HG03108 (cell line): ENCODE results near the gene KLHL29.

Experiments
- ATAC-seq: cut with Tn5 transposase; IDR thresholded peaks from one replicate; pipeline ENCODE4 v1.9.1; 2021; ENCODE audit warnings: moderate library complexity; ENCODE audit not compliant: unreplicated experiment

The KLHL29 gene

GRCh38 chr2:23622466-23622865, 237.5 kb downstream of the KLHL29 start:
- no peak for ATAC-seq

GRCh38 chr2:23622966-23623675, 238.1 kb downstream of the KLHL29 start:
- ATAC-seq, result no peak

DNA sequence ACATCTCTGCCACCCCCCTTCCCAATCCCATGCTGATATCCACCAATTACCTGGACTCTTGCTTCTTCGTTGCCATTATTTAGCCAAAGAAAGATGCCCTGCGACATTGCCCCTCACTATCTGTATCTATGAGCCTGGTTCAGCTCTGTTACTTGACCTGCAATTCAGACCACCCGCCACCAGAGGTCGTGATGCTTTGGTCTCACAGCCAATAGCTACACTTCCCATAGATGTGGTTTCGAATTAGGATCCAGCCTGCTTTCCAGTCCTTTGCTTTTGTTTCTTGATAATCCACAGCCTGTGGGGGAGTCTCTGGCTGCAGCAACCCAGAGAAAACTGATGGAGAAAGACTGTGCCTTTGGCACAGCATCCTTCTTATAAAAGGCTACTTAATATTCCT, 239.4 kb downstream of the KLHL29 start:
- ATAC-seq, result no peak

DNA sequence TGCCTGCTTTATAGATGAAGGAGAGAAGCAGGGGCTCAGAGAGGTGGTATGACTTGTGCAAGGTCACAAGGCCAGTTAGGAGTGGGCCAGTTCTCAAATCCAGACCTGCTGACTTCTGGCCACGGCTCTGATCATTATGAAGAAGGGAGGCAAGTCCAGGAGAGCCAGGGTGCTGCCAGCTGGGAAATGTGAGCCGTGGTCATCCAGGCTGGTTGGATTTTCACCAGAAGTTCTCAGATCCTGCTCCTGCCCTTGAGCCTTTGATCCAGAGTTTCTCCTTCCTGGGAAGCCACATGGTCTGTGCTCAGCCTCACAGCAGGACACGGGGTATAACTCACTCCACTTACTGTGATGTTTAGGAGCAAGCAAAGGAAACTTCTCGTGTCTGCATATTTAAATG, 239.9 kb downstream of the KLHL29 start:
- no peak for ATAC-seq

DNA sequence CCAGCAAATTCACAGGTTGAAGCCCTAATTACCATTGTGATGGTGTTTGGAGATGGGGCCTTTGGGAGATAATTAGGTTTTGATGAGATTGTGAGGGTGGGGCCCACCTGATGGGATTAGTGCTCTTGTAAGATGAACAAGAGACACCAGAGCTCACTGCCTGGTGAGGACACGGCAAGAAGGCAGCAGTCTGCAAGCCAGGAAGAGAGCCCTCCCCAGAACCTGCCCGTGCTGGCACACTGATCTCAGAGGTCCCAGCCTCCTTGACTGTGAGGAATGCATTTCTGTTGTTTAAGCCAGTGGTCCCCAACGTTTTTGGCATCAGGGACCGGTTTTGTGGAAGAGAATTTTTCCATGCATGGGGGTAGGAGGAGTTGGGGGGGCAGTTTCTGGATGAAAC, 240.7 kb downstream of the KLHL29 start:
- no peak for ATAC-seq

- no peak for ATAC-seq
Measured at GRCh38 chr2:23626701-23627230, 241.8 kb downstream of the KLHL29 start.

- ATAC-seq, result no peak
Measured at GRCh38 chr2:23627236-23628009, 242.4 kb downstream of the KLHL29 start.

GRCh38 chr2:23628926-23629771, 244.2 kb downstream of the KLHL29 start:
- ATAC-seq, result no peak

GRCh38 chr2:23629772-23630480, 244.9 kb downstream of the KLHL29 start:
- ATAC-seq, result no peak

DNA sequence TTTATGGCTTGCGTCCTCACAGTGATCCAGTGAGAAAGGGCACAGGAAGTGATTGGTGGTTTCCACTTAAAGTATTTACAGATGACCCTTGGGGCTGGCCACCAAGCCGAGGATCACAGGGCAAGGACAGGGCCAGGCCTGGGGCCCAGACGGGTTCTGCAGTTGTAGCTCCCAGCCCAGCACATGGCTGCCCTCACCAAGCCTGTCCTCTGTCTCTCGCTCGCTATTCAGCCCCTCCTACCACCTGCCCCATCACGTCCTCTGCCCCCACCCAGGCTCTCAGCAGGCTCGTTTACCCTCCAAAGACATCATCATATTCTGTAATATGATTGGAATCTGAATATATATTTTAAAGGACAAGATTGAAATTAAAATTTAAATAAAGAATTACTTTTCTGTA, 246.0 kb downstream of the KLHL29 start:
- no peak for ATAC-seq

DNA sequence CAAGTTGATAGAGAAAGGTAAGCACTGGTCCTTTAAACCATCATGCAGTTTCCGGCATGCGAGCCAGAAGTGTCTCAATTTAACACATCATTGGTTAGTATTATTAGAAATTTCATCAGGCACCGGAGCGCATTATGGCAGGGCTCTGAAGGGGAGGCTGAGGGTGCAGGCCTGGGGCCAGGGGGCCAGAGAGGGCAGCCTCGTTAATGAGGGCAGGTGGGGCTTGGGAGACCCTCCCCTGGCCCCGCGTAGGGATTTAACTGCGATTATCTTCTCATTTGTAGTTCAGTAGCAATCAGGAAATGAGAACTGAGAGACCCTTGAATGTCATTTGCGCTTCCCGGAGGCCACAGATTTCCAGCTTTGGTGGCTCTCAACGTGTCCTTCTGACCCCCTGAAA, 246.4 kb downstream of the KLHL29 start:
- no peak for ATAC-seq

GRCh38 chr2:23632386-23632785, 247.4 kb downstream of the KLHL29 start:
- ATAC-seq, result no peak

DNA sequence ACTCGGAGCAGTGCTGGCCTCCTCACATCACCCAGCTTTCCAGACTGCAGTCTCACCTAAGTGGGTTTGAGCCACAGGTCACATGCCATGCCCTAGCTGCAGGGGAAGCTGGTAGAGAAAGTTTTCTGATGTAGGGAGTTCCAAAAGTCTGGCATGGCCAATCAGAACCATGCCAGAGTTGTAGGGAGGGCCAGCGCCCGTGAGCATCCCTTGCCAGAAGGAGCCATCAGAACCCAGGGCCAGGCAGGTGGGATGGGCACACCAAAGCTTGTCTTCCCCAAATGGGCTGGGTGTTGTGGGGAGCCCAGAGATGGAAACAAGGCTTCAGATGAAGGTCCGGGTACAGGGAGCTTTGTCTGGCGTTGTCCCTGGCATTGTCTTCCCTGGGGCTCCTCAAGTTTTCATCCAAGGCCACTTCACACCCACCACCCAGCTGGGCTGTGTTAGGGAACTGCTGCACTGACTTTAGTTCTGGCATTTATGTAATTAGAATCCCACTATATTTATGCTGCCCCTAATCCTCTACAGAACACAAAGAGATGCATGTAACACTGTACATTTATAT, 247.9 kb downstream of the KLHL29 start:
- no peak for ATAC-seq

DNA sequence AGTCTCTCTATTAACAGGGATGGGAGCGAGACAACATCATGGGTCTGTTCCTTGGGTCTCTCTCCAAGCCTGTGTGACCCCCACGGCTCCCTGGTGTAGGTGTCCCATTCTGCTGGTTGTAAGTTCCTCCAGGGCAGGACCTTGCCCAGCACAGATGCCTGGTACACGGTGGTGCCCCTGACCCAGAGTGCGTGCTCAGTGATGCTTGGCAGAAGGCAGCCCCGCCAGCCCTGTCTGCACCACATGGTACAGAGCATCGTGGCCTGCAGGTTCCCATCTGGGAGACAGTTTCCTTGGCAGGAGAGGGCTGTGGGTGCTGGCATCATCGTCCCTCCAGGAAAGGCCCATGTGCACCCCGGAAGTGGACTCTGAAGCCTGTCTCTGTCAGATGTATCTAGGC, 249.0 kb downstream of the KLHL29 start:
- no peak for ATAC-seq

DNA sequence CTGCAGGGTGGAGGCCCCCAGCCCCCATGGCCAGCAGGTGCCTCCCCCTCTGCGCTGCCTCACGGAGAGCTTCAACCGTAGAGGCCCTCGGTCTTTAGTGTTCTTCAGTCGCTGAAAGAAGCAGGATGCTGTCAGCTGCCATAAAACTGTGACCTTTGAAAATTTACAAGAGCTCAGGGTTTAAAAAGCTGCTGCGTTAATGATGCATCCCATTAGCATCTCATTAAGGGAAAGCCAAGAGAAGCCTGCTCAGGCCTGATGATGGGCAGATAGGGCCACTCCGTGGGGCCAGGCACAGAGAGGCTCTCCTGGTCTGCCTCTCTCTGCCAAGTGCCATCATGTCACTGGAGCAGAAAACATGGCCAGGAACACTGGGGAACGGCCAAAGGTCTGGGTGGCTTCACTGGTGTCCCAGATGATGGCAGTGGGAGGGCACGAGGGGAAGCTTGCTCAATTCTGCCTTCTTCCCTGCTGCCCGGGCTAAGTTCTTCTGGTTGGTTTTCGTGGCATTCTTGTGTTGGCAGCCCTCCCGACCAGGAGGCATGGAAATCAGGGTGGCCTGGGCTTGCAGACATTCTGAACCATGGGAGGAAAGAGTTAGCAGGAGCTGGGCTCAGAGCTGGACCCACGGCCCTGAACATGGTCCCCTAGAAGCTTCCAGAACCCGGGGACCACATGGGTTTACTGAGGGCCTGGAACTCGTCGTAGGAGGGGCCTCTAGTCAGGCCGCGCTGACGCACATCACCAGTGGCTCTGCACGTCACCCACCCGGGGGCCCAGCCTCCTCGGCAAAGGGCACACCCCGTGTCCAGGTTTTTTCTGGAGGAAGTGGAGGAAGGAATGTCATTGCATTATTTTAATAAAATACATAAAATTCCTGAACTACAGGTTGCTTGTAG, 250.7 kb downstream of the KLHL29 start:
- no peak for ATAC-seq

GRCh38 chr2:23636426-23636825, 251.4 kb downstream of the KLHL29 start:
- no peak for ATAC-seq

DNA sequence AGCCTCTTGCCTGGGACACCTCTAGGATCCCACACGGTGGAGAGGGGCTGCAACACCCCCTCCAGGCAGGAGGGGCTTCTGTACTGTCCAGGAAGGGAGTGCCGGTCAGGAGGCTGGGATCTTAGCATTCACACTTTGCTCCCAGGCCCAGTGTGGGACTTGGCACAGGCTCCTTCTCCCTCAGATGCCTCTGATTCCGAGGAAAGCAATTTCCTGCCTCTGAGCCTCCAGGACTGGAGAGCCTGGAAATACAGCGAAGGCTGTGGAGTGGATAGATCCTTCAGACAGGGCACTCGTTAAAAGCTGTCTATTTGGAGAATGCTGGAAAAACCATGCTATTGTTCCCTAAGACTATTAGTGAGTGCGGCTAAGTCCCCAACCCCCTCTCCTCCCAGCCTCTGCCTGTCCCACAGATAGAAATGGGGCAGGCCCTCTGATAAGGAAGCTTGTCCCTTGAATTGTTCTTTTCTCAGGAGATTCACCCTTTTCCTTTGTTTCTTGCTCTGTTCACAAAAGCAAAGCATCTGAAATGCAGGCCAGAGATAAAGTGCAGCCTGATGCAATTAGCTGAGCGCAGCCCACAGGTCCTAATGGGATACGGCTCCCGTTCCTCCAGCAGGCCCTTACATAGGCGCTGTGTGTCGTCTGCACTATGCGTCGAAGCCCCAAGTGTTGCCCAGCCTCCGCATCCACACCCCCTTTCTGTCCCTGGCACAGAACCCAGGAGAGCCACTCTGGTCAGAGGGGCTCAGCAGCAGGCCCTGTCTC, 252.2 kb downstream of the KLHL29 start:
- ATAC-seq, result no peak

GRCh38 chr2:23639406-23639982, 254.5 kb downstream of the KLHL29 start:
- ATAC-seq, result no peak
